ENCODE results near the gene DOK5. TPM values are rescaled to one million over a fixed set of nuclear protein-coding genes. Genes with fewer than 3 reads are reported as not detected.

DOK5 gene
- total and polyA plus RNA-seq, 2 experiments from 2014 or later: 5.0 to 6.9 TPM

GRCh38 chr20:54645445-54646155 lies 170.2 kb downstream of the DOK5 start (continued):
- TF ChIP-seq, protein P1, sequence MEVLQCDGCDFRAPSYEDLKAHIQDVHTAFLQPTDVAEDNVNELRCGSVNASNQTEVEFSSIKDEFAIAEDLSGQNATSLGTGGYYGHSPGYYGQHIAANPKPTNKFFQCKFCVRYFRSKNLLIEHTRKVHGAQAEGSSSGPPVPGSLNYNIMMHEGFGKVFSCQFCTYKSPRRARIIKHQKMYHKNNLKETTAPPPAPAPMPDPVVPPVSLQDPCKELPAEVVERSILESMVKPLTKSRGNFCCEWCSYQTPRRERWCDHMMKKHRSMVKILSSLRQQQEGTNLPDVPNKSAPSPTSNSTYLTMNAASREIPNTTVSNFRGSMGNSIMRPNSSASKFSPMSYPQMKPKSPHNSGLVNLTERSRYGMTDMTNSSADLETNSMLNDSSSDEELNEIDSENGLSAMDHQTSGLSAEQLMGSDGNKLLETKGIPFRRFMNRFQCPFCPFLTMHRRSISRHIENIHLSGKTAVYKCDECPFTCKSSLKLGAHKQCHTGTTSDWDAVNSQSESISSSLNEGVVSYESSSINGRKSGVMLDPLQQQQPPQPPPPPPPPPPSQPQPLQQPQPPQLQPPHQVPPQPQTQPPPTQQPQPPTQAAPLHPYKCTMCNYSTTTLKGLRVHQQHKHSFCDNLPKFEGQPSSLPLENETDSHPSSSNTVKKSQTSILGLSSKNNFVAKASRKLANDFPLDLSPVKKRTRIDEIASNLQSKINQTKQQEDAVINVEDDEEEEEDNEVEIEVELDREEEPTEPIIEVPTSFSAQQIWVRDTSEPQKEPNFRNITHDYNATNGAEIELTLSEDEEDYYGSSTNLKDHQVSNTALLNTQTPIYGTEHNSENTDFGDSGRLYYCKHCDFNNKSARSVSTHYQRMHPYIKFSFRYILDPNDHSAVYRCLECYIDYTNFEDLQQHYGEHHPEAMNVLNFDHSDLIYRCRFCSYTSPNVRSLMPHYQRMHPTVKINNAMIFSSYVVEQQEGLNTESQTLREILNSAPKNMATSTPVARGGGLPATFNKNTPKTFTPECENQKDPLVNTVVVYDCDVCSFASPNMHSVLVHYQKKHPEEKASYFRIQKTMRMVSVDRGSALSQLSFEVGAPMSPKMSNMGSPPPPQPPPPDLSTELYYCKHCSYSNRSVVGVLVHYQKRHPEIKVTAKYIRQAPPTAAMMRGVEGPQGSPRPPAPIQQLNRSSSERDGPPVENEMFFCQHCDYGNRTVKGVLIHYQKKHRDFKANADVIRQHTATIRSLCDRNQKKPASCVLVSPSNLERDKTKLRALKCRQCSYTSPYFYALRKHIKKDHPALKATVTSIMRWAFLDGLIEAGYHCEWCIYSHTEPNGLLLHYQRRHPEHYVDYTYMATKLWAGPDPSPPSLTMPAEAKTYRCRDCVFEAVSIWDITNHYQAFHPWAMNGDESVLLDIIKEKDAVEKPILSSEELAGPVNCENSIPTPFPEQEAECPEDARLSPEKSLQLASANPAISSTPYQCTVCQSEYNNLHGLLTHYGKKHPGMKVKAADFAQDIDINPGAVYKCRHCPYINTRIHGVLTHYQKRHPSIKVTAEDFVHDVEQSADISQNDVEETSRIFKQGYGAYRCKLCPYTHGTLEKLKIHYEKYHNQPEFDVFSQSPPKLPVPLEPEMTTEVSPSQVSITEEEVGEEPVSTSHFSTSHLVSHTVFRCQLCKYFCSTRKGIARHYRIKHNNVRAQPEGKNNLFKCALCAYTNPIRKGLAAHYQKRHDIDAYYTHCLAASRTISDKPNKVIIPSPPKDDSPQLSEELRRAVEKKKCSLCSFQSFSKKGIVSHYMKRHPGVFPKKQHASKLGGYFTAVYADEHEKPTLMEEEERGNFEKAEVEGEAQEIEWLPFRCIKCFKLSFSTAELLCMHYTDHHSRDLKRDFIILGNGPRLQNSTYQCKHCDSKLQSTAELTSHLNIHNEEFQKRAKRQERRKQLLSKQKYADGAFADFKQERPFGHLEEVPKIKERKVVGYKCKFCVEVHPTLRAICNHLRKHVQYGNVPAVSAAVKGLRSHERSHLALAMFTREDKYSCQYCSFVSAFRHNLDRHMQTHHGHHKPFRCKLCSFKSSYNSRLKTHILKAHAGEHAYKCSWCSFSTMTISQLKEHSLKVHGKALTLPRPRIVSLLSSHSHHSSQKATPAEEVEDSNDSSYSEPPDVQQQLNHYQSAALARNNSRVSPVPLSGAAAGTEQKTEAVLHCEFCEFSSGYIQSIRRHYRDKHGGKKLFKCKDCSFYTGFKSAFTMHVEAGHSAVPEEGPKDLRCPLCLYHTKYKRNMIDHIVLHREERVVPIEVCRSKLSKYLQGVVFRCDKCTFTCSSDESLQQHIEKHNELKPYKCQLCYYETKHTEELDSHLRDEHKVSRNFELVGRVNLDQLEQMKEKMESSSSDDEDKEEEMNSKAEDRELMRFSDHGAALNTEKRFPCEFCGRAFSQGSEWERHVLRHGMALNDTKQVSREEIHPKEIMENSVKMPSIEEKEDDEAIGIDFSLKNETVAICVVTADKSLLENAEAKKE (CRISPR knock-in tag; IDR thresholded peaks at IDR 0.05): no peak
- no peak for TF ChIP-seq EZH2phosphoT487 (IDR thresholded peaks at IDR 0.05; ENCODE audit: unreplicated experiment)
- no peak for TF ChIP-seq CTCF (conservative IDR thresholded peaks at IDR 0.05; ENCODE audit: low read depth in 2 of 2)
- no peak for TF ChIP-seq NANOG (IDR thresholded peaks at IDR 0.05; ENCODE audit: borderline replicate concordance)

DNA sequence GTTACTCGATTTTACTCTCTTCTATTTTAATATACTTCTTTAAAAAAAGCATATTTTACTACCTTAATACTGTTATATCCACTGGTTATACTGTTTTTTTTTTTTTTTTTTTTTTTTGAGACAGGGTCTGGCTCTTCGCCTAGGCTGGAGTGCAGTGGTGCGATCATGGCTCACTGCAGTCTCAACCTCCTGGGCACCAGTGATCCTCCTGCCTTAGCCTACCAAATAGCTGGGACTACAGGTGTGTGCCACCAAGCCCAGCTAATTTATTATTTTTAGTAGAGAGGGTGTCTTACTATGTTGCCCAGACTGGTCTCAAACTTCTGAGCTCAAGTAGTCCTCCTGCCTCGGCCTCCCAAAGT lies 170.7 kb downstream of the DOK5 start:
- no peaks in the 10 kb centered on the region for H3K27me3 ChIP-seq (ENCODE audit: insufficient read depth)
- H2AFZ ChIP-seq: no peak overlapping the region
- no peak overlapping the region for H3K4me3 Mint-ChIP-seq
- H3K9me3 Mint-ChIP-seq: no peaks in the 10 kb centered on the region
- no peak overlapping the region for H3K4me2 ChIP-seq
- H3K27ac Mint-ChIP-seq: no peak overlapping the region
- no peaks in the 10 kb centered on the region; the same call in 1 of the 2 replicates for H3K9me2 ChIP-seq (ENCODE audit: insufficient read depth)
- no peaks in the 10 kb centered on the region for H3K4me1 Mint-ChIP-seq
- no peaks in the 10 kb centered on the region for H3K36me3 ChIP-seq (ENCODE audit: insufficient read depth)
- no peak overlapping the region for H3K4me3 ChIP-seq
- 0 out of 2 replicates have a peak, but pooled peaks cover 2% of the 10 kb centered on the region for H4K20me1 ChIP-seq (replicated peaks; ENCODE audit: insufficient read depth)
- peaks cover 6% of the 10 kb centered on the region; the same call in 1 of the 2 replicates for H3K4me1 ChIP-seq (ENCODE audit: insufficient read depth)
- no peaks in the 10 kb centered on the region for H3K36me3 Mint-ChIP-seq (ENCODE audit: low read depth)
- ATAC-seq (no peak), DNase-seq (ENCODE audit: low spot score) (no peak)
- no peaks in the 10 kb centered on the region for H3K27me3 Mint-ChIP-seq (ENCODE audit: insufficient read depth, low read depth, poor library complexity)
- no peak overlapping the region for H3K27ac ChIP-seq (ENCODE audit: low read depth)
- no peaks in the 10 kb centered on the region for H3K79me2 ChIP-seq (replicated peaks; ENCODE audit: insufficient read depth)
- H3F3A ChIP-seq (replicated peaks; ENCODE audit: low read depth): no peaks in the 10 kb centered on the region
- TF ChIP-seq ETS1 (IDR thresholded peaks at IDR 0.05) (no peak), JUNB (IDR thresholded peaks at IDR 0.05; ENCODE audit: unreplicated experiment) (no peak), ZNF114 (CRISPR knock-in tag; IDR thresholded peaks at IDR 0.05) (no peak), NANOG (IDR thresholded peaks at IDR 0.05; ENCODE audit: borderline replicate concordance) (no peak), POLR2AphosphoS5 (IDR thresholded peaks at IDR 0.05; ENCODE audit: low read depth) (no peak), CREB1 (CRISPR knock-in tag; IDR thresholded peaks at IDR 0.05; ENCODE audit: low read depth) (no peak), ZNF331 (CRISPR knock-in tag; IDR thresholded peaks at IDR 0.05; ENCODE audit: low read depth) (no peak), EZH2phosphoT487 (IDR thresholded peaks at IDR 0.05; ENCODE audit: unreplicated experiment) (no peak), CTCF (conservative IDR thresholded peaks at IDR 0.05; ENCODE audit: low read depth in 2 of 2) (no peak)

Measured in GM23338 (cell line).